HT-29 (cell line): ENCODE measurements around the gene FOXL1. TPM values are rescaled to one million over a fixed set of nuclear protein-coding genes. Genes with fewer than 3 reads are reported as not detected.

ENCODE experiments used
- DNase-seq: peaks from one replicate; pipeline ENCODE4 v3.0.0-alpha.2; 2015; ENCODE audit warnings: low spot score
- total RNA-seq: library from RNA; depleted of rRNA; stranded (reverse); fragments of >200 nt; shearing (Covaris generic); gene quantifications from 2 replicates; pipeline ENCODE4 v1.2.3, GENCODE V29; 2014; rRNA removed

The FOXL1 gene
- total RNA-seq, 1 experiment from 2014 or later = 2.6 TPM

DNA sequence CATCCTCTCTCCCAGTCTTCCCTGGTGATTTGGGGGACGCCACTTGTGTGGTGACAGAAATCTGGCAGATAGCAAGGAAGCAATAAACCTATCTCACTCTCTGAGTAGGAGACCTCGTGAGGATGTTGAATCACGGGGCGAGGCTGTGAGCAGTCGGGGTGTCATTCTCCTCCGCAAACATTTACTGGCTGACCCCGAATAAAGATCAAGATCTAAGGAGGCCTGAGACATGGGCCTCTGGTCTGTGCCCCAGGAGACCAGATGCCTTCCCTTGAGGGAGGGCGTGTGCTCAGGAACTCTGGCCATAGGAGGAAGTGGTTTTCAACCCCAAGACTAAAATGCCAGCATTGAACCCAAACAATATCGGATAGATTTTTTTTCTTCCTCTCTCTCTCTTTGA, 53.1 kb downstream of the FOXL1 start:
- DNase-seq = peak; percentile 33

Other genes starting within 250 kb of the FOXL1 start
- not detected in 2 replicates for gene FOXF1, start 68.0 kb upstream of the FOXL1 start, total RNA-seq
- gene MTHFSD, start 23.3 kb upstream of the FOXL1 start, total RNA-seq = 15.4 and 17.2 TPM in 2 replicates
- not detected in 2 replicates for gene FOXC2, start 11.7 kb upstream of the FOXL1 start, total RNA-seq